Measurements from ENCODE around the gene PRSS8.
"Not testable (repeated sequence)": the region's sequence is repeated elsewhere in the genome, so short reads cannot be mapped to it uniquely, and the experiment has no call there.

GRCh38 chr16:31144418-31144817 lies 8.9 kb upstream of the PRSS8 start:
- TF ChIP-seq, protein P1, sequence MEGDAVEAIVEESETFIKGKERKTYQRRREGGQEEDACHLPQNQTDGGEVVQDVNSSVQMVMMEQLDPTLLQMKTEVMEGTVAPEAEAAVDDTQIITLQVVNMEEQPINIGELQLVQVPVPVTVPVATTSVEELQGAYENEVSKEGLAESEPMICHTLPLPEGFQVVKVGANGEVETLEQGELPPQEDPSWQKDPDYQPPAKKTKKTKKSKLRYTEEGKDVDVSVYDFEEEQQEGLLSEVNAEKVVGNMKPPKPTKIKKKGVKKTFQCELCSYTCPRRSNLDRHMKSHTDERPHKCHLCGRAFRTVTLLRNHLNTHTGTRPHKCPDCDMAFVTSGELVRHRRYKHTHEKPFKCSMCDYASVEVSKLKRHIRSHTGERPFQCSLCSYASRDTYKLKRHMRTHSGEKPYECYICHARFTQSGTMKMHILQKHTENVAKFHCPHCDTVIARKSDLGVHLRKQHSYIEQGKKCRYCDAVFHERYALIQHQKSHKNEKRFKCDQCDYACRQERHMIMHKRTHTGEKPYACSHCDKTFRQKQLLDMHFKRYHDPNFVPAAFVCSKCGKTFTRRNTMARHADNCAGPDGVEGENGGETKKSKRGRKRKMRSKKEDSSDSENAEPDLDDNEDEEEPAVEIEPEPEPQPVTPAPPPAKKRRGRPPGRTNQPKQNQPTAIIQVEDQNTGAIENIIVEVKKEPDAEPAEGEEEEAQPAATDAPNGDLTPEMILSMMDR (IDR thresholded peaks at IDR 0.05) = not testable (repeated sequence)
- TF ChIP-seq POLR2A (IDR thresholded peaks at IDR 0.05) = not testable (repeated sequence)

Data from esophagus squamous epithelium (tissue), 4 donors.